ENCODE measurements around the gene ASIP. TPM values are rescaled to one million over a fixed set of nuclear protein-coding genes. Genes with fewer than 3 reads are reported as not detected.
A peak's percentile ranks its signal among the peaks of the same experiment; 100 is the strongest.
"Not testable (repeated sequence)": the region's sequence is repeated elsewhere in the genome, so short reads cannot be mapped to it uniquely, and the experiment has no call there.

The ASIP gene
- total RNA-seq, 1 donor from 2014 or later, result not detected

DNA sequence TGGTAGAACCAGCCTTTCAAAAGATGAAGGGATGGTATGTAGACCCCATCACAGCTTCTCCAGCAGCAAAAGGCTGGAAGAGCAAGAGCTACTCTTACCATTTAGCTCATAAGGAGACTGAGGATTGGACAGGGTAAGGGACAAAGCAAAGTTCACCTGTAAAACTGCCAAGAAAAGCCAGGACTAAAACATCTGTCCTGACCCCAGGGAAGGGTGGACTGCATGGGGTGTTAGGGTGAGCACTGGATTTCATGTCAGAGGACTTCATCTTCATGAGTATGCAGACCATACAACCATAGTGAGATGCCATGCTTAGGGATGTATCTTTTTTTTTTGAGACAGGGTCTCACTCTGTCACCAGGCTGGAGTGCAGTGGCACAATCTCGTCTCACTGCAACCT lies 42.6 kb downstream of the ASIP start:
- Mint-ChIP-seq H3K4me3 (ENCODE audit: unreplicated experiment) (no peak overlapping the region), H3K4me1 (ENCODE audit: unreplicated experiment) (no peaks in the 10 kb centered on the region), H3K36me3 (ENCODE audit: low read depth, unreplicated experiment) (peaks cover 33% of the 10 kb centered on the region), H3K9me3 (ENCODE audit: unreplicated experiment) (no peaks in the 10 kb centered on the region), H3K27ac (ENCODE audit: unreplicated experiment) (no peak overlapping the region), H3K27me3 (ENCODE audit: unreplicated experiment) (peaks cover 6% of the 10 kb centered on the region)
- no peak for DNase-seq (ENCODE audit: low spot score)
- TF ChIP-seq, protein P1, sequence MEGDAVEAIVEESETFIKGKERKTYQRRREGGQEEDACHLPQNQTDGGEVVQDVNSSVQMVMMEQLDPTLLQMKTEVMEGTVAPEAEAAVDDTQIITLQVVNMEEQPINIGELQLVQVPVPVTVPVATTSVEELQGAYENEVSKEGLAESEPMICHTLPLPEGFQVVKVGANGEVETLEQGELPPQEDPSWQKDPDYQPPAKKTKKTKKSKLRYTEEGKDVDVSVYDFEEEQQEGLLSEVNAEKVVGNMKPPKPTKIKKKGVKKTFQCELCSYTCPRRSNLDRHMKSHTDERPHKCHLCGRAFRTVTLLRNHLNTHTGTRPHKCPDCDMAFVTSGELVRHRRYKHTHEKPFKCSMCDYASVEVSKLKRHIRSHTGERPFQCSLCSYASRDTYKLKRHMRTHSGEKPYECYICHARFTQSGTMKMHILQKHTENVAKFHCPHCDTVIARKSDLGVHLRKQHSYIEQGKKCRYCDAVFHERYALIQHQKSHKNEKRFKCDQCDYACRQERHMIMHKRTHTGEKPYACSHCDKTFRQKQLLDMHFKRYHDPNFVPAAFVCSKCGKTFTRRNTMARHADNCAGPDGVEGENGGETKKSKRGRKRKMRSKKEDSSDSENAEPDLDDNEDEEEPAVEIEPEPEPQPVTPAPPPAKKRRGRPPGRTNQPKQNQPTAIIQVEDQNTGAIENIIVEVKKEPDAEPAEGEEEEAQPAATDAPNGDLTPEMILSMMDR (IDR thresholded peaks at IDR 0.05; ENCODE audit: unreplicated experiment), result no peak

DNA sequence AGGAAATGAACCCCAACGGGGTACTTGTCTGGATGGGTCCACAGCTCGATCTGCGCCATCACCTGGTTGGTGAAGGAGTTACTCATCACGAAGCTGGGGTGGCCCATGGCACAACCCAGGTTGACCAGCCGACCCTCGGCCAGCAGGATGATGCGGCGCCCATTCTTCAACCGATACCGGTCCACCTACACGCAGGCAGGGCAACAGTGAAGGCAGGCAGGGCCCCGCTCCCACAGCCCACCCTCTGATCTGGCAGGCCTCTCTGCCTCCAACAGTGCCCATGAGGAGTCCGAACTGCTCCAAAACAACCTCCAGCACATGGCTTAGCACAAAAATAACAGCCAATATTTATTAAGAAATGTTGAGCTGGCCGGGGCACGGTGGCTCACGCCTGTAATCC lies 44.2 kb downstream of the ASIP start:
- no peak for DNase-seq (ENCODE audit: low spot score)
- Mint-ChIP-seq H3K9me3 (ENCODE audit: unreplicated experiment) (no peaks in the 10 kb centered on the region), H3K27ac (ENCODE audit: unreplicated experiment) (no peak overlapping the region), H3K27me3 (ENCODE audit: unreplicated experiment) (peaks cover 6% of the 10 kb centered on the region), H3K36me3 (ENCODE audit: low read depth, unreplicated experiment) (peaks cover 35% of the 10 kb centered on the region), H3K4me1 (ENCODE audit: unreplicated experiment) (no peaks in the 10 kb centered on the region), H3K4me3 (ENCODE audit: unreplicated experiment) (no peak overlapping the region)
- TF ChIP-seq, protein P1 (IDR thresholded peaks at IDR 0.05; ENCODE audit: unreplicated experiment), result no peak

GRCh38 chr20:34287500-34287899 lies 46.3 kb downstream of the ASIP start:
- not testable (repeated sequence) for DNase-seq (ENCODE audit: low spot score); H3K4me1 Mint-ChIP-seq (ENCODE audit: unreplicated experiment); H3K9me3 Mint-ChIP-seq (ENCODE audit: unreplicated experiment); H3K4me3 Mint-ChIP-seq (ENCODE audit: unreplicated experiment); H3K27ac Mint-ChIP-seq (ENCODE audit: unreplicated experiment)
- Mint-ChIP-seq H3K36me3 (ENCODE audit: low read depth, unreplicated experiment) (peaks cover 40% of the 10 kb centered on the region), H3K27me3 (ENCODE audit: unreplicated experiment) (peaks cover 11% of the 10 kb centered on the region)

- TF ChIP-seq, protein P1 (IDR thresholded peaks at IDR 0.05; ENCODE audit: unreplicated experiment), result no peak
- Mint-ChIP-seq H3K9me3 (ENCODE audit: unreplicated experiment) (no peaks in the 10 kb centered on the region), H3K4me1 (ENCODE audit: unreplicated experiment) (peaks cover 12% of the 10 kb centered on the region), H3K27ac (ENCODE audit: unreplicated experiment) (no peak overlapping the region), H3K36me3 (ENCODE audit: low read depth, unreplicated experiment) (peaks cover 57% of the 10 kb centered on the region), H3K27me3 (ENCODE audit: unreplicated experiment) (peaks cover 14% of the 10 kb centered on the region), H3K4me3 (ENCODE audit: unreplicated experiment) (peak overlapping the region; percentile 11)
- DNase-seq (ENCODE audit: low spot score), result no peak
Measured at GRCh38 chr20:34290471-34290870, 49.2 kb downstream of the ASIP start.

- Mint-ChIP-seq H3K36me3 (ENCODE audit: low read depth, unreplicated experiment) (peaks cover 58% of the 10 kb centered on the region), H3K4me1 (ENCODE audit: unreplicated experiment) (peaks cover 18% of the 10 kb centered on the region), H3K27me3 (ENCODE audit: unreplicated experiment) (peaks cover 11% of the 10 kb centered on the region), H3K9me3 (ENCODE audit: unreplicated experiment) (no peaks in the 10 kb centered on the region), H3K4me3 (ENCODE audit: unreplicated experiment) (peak overlapping the region; percentile 73), H3K27ac (ENCODE audit: unreplicated experiment) (no peak overlapping the region)
- no peak for DNase-seq (ENCODE audit: low spot score)
- TF ChIP-seq, protein P1 (IDR thresholded peaks at IDR 0.05; ENCODE audit: unreplicated experiment), result no peak
Measured at GRCh38 chr20:34292496-34292895, 51.3 kb downstream of the ASIP start.
